Gastroesophageal sphincter (tissue), 3 donors: ENCODE results near the gene ILK.

Experiments used
- POLR2A ChIP-seq, 2 donors: fragments of 450-650 bp; IDR thresholded peaks; one replicate each; pipeline ENCODE4 v1.6.1; 2017; ENCODE audit warnings: antibody characterized with exemption in 2 of 2, mild to moderate bottlenecking in 2 of 2, moderate library complexity in 1 of 2
- TF ChIP-seq, protein P1 (sequence below), 4 experiments: fragments of 200-600 bp in 2 of 4; fragments of 450-650 bp in 2 of 4; sonication (generic) in 1 of 4; IDR thresholded peaks; one replicate each; pipeline ENCODE4 v1.5.1; 2017 to 2019; ENCODE audit warnings: antibody characterized with exemption in 4 of 4, mild to moderate bottlenecking in 2 of 4, moderate library complexity in 2 of 4

DNA sequence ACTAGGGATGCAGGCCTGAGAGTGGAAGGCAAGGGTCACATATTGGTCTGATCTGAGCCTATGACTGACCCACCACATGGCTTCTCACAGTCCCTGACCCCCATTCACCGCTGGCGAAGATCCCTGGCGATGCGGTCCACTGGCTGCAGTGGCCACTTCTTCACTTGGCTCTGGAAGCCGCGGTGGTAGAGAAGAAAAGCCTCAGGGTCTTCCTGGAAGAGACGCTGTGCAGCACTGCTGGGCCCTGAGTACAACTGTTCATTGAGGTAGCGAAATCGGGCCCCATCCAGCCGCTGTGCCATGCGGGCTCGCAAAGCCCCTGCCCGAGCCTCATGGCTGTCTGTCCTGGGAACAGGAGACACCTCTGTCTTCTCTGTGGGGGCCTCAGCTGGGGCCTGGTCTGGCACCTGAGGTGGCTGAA is 2.5 kb upstream of the ILK start:
- TF ChIP-seq, protein P1, sequence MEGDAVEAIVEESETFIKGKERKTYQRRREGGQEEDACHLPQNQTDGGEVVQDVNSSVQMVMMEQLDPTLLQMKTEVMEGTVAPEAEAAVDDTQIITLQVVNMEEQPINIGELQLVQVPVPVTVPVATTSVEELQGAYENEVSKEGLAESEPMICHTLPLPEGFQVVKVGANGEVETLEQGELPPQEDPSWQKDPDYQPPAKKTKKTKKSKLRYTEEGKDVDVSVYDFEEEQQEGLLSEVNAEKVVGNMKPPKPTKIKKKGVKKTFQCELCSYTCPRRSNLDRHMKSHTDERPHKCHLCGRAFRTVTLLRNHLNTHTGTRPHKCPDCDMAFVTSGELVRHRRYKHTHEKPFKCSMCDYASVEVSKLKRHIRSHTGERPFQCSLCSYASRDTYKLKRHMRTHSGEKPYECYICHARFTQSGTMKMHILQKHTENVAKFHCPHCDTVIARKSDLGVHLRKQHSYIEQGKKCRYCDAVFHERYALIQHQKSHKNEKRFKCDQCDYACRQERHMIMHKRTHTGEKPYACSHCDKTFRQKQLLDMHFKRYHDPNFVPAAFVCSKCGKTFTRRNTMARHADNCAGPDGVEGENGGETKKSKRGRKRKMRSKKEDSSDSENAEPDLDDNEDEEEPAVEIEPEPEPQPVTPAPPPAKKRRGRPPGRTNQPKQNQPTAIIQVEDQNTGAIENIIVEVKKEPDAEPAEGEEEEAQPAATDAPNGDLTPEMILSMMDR (IDR thresholded peaks at IDR 0.05): no peak
- TF ChIP-seq POLR2A (IDR thresholded peaks at IDR 0.05): no peak
